Thyroid gland (tissue), 4 donors: ENCODE data around the gene DIP2C. TPM values are rescaled to one million over a fixed set of nuclear protein-coding genes. Genes with fewer than 3 reads are reported as not detected.

Source experiments
- DNase-seq, 2 donors: peaks; one replicate each; pipeline ENCODE4 v3.0.0-alpha.2; 2019
- H3K27ac ChIP-seq, 3 donors: fragments of 200-600 bp; sonication (generic); 1 replicate in 2 of 3; 2 replicates in 1 of 3; pipeline ENCODE4 v1.5.1; 2016 to 2019; ENCODE audit warnings: mild to moderate bottlenecking in 1 of 3, moderate library complexity in 1 of 3
- H3K27me3 ChIP-seq: fragments of 200-600 bp; sonication (generic); one replicate; pipeline ENCODE4 v1.5.1; 2019
- H3K36me3 ChIP-seq, 2 donors: fragments of 200-600 bp; sonication (generic); one replicate each; pipeline ENCODE4 v1.5.1; 2016 to 2019
- H3K4me1 ChIP-seq, 2 donors: fragments of 200-600 bp; sonication (generic); one replicate each; pipeline ENCODE4 v1.5.1; 2017 to 2019
- H3K4me3 ChIP-seq, 3 donors: fragments of 200-600 bp; sonication (generic); replicated peaks in 1 of 3; 1 replicate in 2 of 3; 2 replicates in 1 of 3; pipeline ENCODE4 v1.5.1; 2016; ENCODE audit warnings: mild to moderate bottlenecking in 1 of 3
- H3K9me3 ChIP-seq: fragments of 200-600 bp; sonication (generic); one replicate; pipeline ENCODE4 v1.5.1; 2017
- CTCF ChIP-seq, 6 experiments: fragments of 200-600 bp in 3 of 6; fragments of 450-650 bp in 3 of 6; sonication (generic) in 3 of 6; IDR thresholded peaks; one replicate each; pipeline ENCODE4 v1.5.1; 2016 to 2019; ENCODE audit warnings: antibody characterized with exemption in 6 of 6, mild to moderate bottlenecking in 2 of 6, inconsistent platforms in 1 of 6, moderate library complexity in 1 of 6
- POLR2A ChIP-seq, 2 donors: fragments of 450-650 bp; IDR thresholded peaks; one replicate each; pipeline ENCODE4 v1.6.1; 2017; ENCODE audit warnings: antibody characterized with exemption in 2 of 2, mild to moderate bottlenecking in 2 of 2, moderate library complexity in 1 of 2
- WGBS, 2 donors: methylation state at CpG; one replicate each; pipeline ENCODE4 v1.1.5; 2017; 5-methylcytosine and 5-hydroxymethylcytosine counted together
- intact Hi-C: fragments of 100-400 bp; cut with DNase I; formaldehyde crosslinking; loops from one replicate; pipeline ENCODE4 v1.15.1; 2023
- total RNA-seq, 4 donors: library from RNA; depleted of rRNA; stranded (reverse); fragments of >200 nt; gene quantifications; one replicate each; pipeline ENCODE4 v1.2.3, GENCODE V29; 2016

The DIP2C gene
- total RNA-seq, 4 donors from 2014 or later: 11.4 to 14.6 (median 12.3) TPM

- 94% methylated on average over 7 to 11 of the region's 11 CpGs for WGBS, 2 donors
- intact Hi-C loops: no loop called here
These were observed 381.4 kb downstream of the DIP2C start for GRCh38 chr10:308101-308500.

GRCh38 chr10:307659-308058, 381.8 kb downstream of the DIP2C start:
- peaks cover 7 to 11% of the 10 kb centered on the region in 2 donors for H3K4me1 ChIP-seq
- intact Hi-C loops: no loop called here
- H3K9me3 ChIP-seq: no peaks in the 10 kb centered on the region
- 90 to 91% methylated on average over 16 to 18 of the region's 18 CpGs for WGBS, 2 donors
- H3K27me3 ChIP-seq: no peaks in the 10 kb centered on the region
- DNase-seq: no peak
- no peak overlapping the region for H3K4me3 ChIP-seq
- TF ChIP-seq POLR2A (IDR thresholded peaks at IDR 0.05) (no peak), CTCF (IDR thresholded peaks at IDR 0.05) (no peak)
- H3K27ac ChIP-seq: no peak overlapping the region
- no peaks in the 10 kb centered on the region for H3K36me3 ChIP-seq

More at GRCh38 chr10:308101-308500, 381.4 kb downstream of the DIP2C start:
- H3K9me3 ChIP-seq: no peaks in the 10 kb centered on the region
- peaks cover 7 to 11% of the 10 kb centered on the region in 2 donors for H3K4me1 ChIP-seq
- no peaks in the 10 kb centered on the region for H3K27me3 ChIP-seq
- no peak overlapping the region for H3K4me3 ChIP-seq
- H3K36me3 ChIP-seq: no peaks in the 10 kb centered on the region
- no peak for DNase-seq
- TF ChIP-seq CTCF (IDR thresholded peaks at IDR 0.05) (no peak), POLR2A (IDR thresholded peaks at IDR 0.05) (no peak)
- no peak overlapping the region for H3K27ac ChIP-seq

GRCh38 chr10:306675-307185, 382.7 kb downstream of the DIP2C start:
- Histone ChIP-seq H3K27me3 (no peaks in the 10 kb centered on the region), H3K9me3 (no peaks in the 10 kb centered on the region), H3K36me3 (no peaks in the 10 kb centered on the region), H3K4me3 (no peak overlapping the region), H3K27ac (peak overlapping the region in 2 of 3 donors; percentile 48 to 49), H3K4me1 (peaks cover 7 to 11% of the 10 kb centered on the region in 2 donors)
- TF ChIP-seq CTCF (IDR thresholded peaks at IDR 0.05) (no peak), POLR2A (IDR thresholded peaks at IDR 0.05) (peak in 1 of 2 donors; percentile 16)
- DNase-seq: peak; percentile 80 to 81
- WGBS, 2 donors: 38 to 50% methylated on average over 8 of the region's 8 CpGs
- intact Hi-C loops: no loop called here

GRCh38 chr10:306007-306674, 383.3 kb downstream of the DIP2C start:
- WGBS, 2 donors: 83 to 87% methylated on average over 6 of the region's 6 CpGs
- DNase-seq: no peak

More at GRCh38 chr10:306007-306674, 383.3 kb downstream of the DIP2C start:
- TF ChIP-seq CTCF (IDR thresholded peaks at IDR 0.05) (no peak), POLR2A (IDR thresholded peaks at IDR 0.05) (no peak)
- Histone ChIP-seq H3K4me3 (no peak overlapping the region), H3K9me3 (no peaks in the 10 kb centered on the region), H3K27me3 (no peaks in the 10 kb centered on the region), H3K4me1 (peaks cover 7 to 11% of the 10 kb centered on the region in 2 donors), H3K27ac (peak overlapping the region in 2 of 3 donors; percentile 48 to 49), H3K36me3 (no peaks in the 10 kb centered on the region)
- intact Hi-C loops: no loop called here
